Measurements from ENCODE around the gene DAND5. TPM values are rescaled to one million over a fixed set of nuclear protein-coding genes. Genes with fewer than 3 reads are reported as not detected.

Gene DAND5
- total RNA-seq, 1 donor from 2014 or later, result not detected

- DNase-seq, result peak; percentile 82
Observed at GRCh38 chr19:13022859-13023636, 53.7 kb downstream of the DAND5 start.

GRCh38 chr19:13023656-13024055, 54.3 kb downstream of the DAND5 start:
- DNase-seq, result no peak

Small RNAs within 50 kb of the gene (small RNA-seq; reads per million reads assigned to genes)
- gene MIR5695 (0.29 reads per million, percentile 10 among the genes with 10 or more reads in this experiment), gene MIR6515 (not detected)

Other genes starting within 250 kb of the DAND5 start
- gene TNPO2, start 245.6 kb upstream of the DAND5 start, total RNA-seq, result 54.0 TPM
- gene TRIR, start 234.9 kb upstream of the DAND5 start, total RNA-seq, result 138 TPM
- 59.3 TPM for gene GET3, start 232.1 kb upstream of the DAND5 start, total RNA-seq
- 0.16 TPM for gene BEST2, start 217.8 kb upstream of the DAND5 start, total RNA-seq
- 20.3 TPM for gene HOOK2, start 194.0 kb upstream of the DAND5 start, total RNA-seq
- 22.6 TPM for gene JUNB, start 178.1 kb upstream of the DAND5 start, total RNA-seq
- 174 TPM for gene PRDX2, start 167.8 kb upstream of the DAND5 start, total RNA-seq
- gene THSD8, start 167.5 kb upstream of the DAND5 start, total RNA-seq, result 0.62 TPM
- gene RNASEH2A, start 163.0 kb upstream of the DAND5 start, total RNA-seq, result 15.8 TPM
- 2.0 TPM for gene RTBDN, start 135.0 kb upstream of the DAND5 start, total RNA-seq
- 35.1 TPM for gene MAST1, start 131.1 kb upstream of the DAND5 start, total RNA-seq
- 4.5 TPM for gene DNASE2, start 88.1 kb upstream of the DAND5 start, total RNA-seq
- 0.31 TPM for gene KLF1, start 82.4 kb upstream of the DAND5 start, total RNA-seq
- gene GCDH, start 78.4 kb upstream of the DAND5 start, total RNA-seq, result 14.7 TPM
- gene SYCE2, start 50.3 kb upstream of the DAND5 start, total RNA-seq, result not detected
- 46.8 TPM for gene FARSA, start 35.9 kb upstream of the DAND5 start, total RNA-seq
- 280 TPM for gene CALR, start 31.0 kb upstream of the DAND5 start, total RNA-seq
- 21.8 TPM for gene RAD23A, start 23.7 kb upstream of the DAND5 start, total RNA-seq
- gene GADD45GIP1, start 12.4 kb upstream of the DAND5 start, total RNA-seq, result 13.3 TPM
- gene NFIX, start 25.9 kb downstream of the DAND5 start, total RNA-seq, result 124 TPM
- 3.3 TPM for gene LYL1, start 133.3 kb downstream of the DAND5 start, total RNA-seq
- gene TRMT1, start 147.2 kb downstream of the DAND5 start, total RNA-seq, result 27.1 TPM
- gene NACC1, start 148.7 kb downstream of the DAND5 start, total RNA-seq, result 13.1 TPM
- gene STX10, start 180.8 kb downstream of the DAND5 start, total RNA-seq, result 20.3 TPM
- gene IER2, start 180.8 kb downstream of the DAND5 start, total RNA-seq, result 9.4 TPM

All from occipital lobe (tissue), 3 donors.